B cell (primary cell): ENCODE data around the gene CCDC126. TPM values are rescaled to one million over a fixed set of nuclear protein-coding genes. Genes with fewer than 3 reads are reported as not detected.

Experiments
- ATAC-seq: fragments of 200-7000 bp; cut with Tn5 transposase; one replicate; pipeline ENCODE4 v1.10.0; 2021; ENCODE audit warnings: low read depth, mild to moderate bottlenecking, moderate number of reproducible peaks, moderate library complexity
- CTCF ChIA-PET: fragments of 350-600 bp; sonication (Branson Sonifier 250); formaldehyde crosslinking; loops from one replicate; lab custom pipeline; 2021; ENCODE audit warnings: antibody characterized with exemption, inconsistent platforms; lab: Charles Lee
- POLR2A ChIA-PET: fragments of 350-600 bp; sonication (Branson Sonifier 250); formaldehyde crosslinking; loops from one replicate; lab custom pipeline; 2021; ENCODE audit warnings: antibody characterized with exemption; lab: Charles Lee
- DNase-seq: peaks from one replicate; pipeline ENCODE4 v3.0.0; 2013
- H2AFZ ChIP-seq: 2 replicates; pipeline ENCODE4 v1.6.1; 2012; ENCODE audit warnings: mild to moderate bottlenecking, low read depth, low read length; ENCODE audit not compliant: insufficient read depth, poor library complexity, severe bottlenecking
- H3K27ac ChIP-seq, 2 donors: 1 replicate in 1 of 2; 2 replicates in 1 of 2; pipeline ENCODE4 v1.5.1; 2012 to 2013; ENCODE audit warnings: low read length in 2 of 2, mild to moderate bottlenecking in 2 of 2, moderate library complexity in 1 of 2
- H3K27me3 ChIP-seq, 4 experiments: fragments of 200-600 bp in 1 of 4; sonication (generic) in 1 of 4; replicated peaks in 1 of 4; 1 replicate in 2 of 4; 2 replicates in 2 of 4; pipeline versions ENCODE4 v1.6.1 to v1.7.0; 2013 to 2016; ENCODE audit warnings: low read length in 3 of 4, mild to moderate bottlenecking in 2 of 4, mixed read lengths in 1 of 4, moderate library complexity in 1 of 4; ENCODE audit not compliant: insufficient read depth in 4 of 4, control insufficient read depth in 3 of 4; ENCODE audit errors: control extremely low read depth in 1 of 4
- H3K36me3 ChIP-seq, 2 experiments: replicated peaks in 1 of 2; 1 replicate in 1 of 2; 2 replicates in 1 of 2; pipeline versions ENCODE4 v1.6.1 to v1.7.1; 2013; ENCODE audit warnings: low read length in 1 of 2; ENCODE audit not compliant: insufficient read depth in 2 of 2, control insufficient read depth in 1 of 2; ENCODE audit errors: control extremely low read depth in 1 of 2, extremely low read depth in 1 of 2
- H3K4me1 ChIP-seq, 2 donors: fragments of 200-600 bp in 1 of 2; sonication (generic) in 1 of 2; 1 replicate in 1 of 2; 2 replicates in 1 of 2; pipeline versions ENCODE4 v1.5.1 to v1.6.1; 2013 to 2017; ENCODE audit warnings: low read length in 2 of 2; ENCODE audit not compliant: control insufficient read depth in 2 of 2, insufficient read depth in 2 of 2
- H3K4me2 ChIP-seq: replicated peaks from 2 replicates; pipeline ENCODE3; 2012; ENCODE audit warnings: mild to moderate bottlenecking, low read depth, low read length; ENCODE audit not compliant: poor library complexity, severe bottlenecking
- H3K4me3 ChIP-seq, 5 experiments: fragments of 200-600 bp in 1 of 5; sonication (generic) in 1 of 5; 1 replicate in 3 of 5; 2 replicates in 2 of 5; pipeline versions ENCODE4 v1.5.1 to v1.7.0; 2011 to 2016; ENCODE audit warnings: low read length in 4 of 5, mild to moderate bottlenecking in 4 of 5, low read depth in 2 of 5, control low read depth in 1 of 5, moderate library complexity in 1 of 5; ENCODE audit not compliant: insufficient read depth in 1 of 5; ENCODE audit errors: control extremely low read depth in 1 of 5, extremely low read depth in 1 of 5
- H3K79me2 ChIP-seq: fragments of 200-600 bp; sonication (generic); one replicate; pipeline ENCODE4 v1.6.0; 2016; ENCODE audit warnings: low read length; ENCODE audit not compliant: control insufficient read depth, insufficient read depth
- H3K9ac ChIP-seq: fragments of 200-600 bp; sonication (generic); 2 replicates; pipeline ENCODE4 v1.6.1; 2017; ENCODE audit warnings: mild to moderate bottlenecking, low read length, moderate library complexity
- H3K9me3 ChIP-seq, 3 donors: one replicate each; pipeline versions ENCODE4 v1.6.1 to v1.7.1; 2013; ENCODE audit warnings: low read length in 2 of 3; ENCODE audit not compliant: control insufficient read depth in 2 of 3, insufficient read depth in 1 of 3; ENCODE audit errors: control extremely low read depth in 1 of 3
- H4K20me1 ChIP-seq: 2 replicates; pipeline ENCODE4 v1.6.0; 2012; ENCODE audit warnings: mild to moderate bottlenecking, low read length; ENCODE audit not compliant: insufficient read depth, control insufficient read depth, poor library complexity, severe bottlenecking
- H3K27ac Mint-ChIP-seq: one replicate; pipeline ENCODE4 v1.8.0; 2021; ENCODE audit warnings: mixed read lengths
- H3K27me3 Mint-ChIP-seq: one replicate; pipeline ENCODE4 v1.8.0; 2021; ENCODE audit warnings: mixed read lengths
- H3K4me1 Mint-ChIP-seq: one replicate; pipeline ENCODE4 v1.8.0; 2021; ENCODE audit warnings: mixed read lengths
- H3K4me3 Mint-ChIP-seq: one replicate; pipeline ENCODE4 v1.8.0; 2021; ENCODE audit warnings: mixed read lengths
- H3K9me3 Mint-ChIP-seq: one replicate; pipeline ENCODE4 v1.8.0; 2022; ENCODE audit warnings: mixed read lengths; ENCODE audit not compliant: insufficient read depth
- WGBS: methylation state at CpG from one replicate; pipeline ENCODE4 v1.1.5; 2013; ENCODE audit warnings: missing lambda C conversion rate; ENCODE audit not compliant: insufficient coverage; 5-methylcytosine and 5-hydroxymethylcytosine counted together
- intact Hi-C: fragments of 100-400 bp; cut with micrococcal nuclease; formaldehyde crosslinking; loops from one replicate; pipeline ENCODE4 v1.10.0; 2022
- polyA plus RNA-seq: library from polyadenylated mRNA; depleted of rRNA; stranded (reverse); fragments of >200 nt; gene quantifications from 2 replicates; pipeline ENCODE4 v1.2.3, GENCODE V29; 2012
- total RNA-seq, 2 donors: library from RNA; stranded (reverse); fragments of 120-200 nt in 1 of 2; gene quantifications; 1 replicate in 1 of 2; 2 replicates in 1 of 2; pipeline versions ENCODE4 v1.2.3 to v1.2.4, GENCODE V29; 2013 to 2022
- TF ChIP-seq, protein P1 (sequence below): fragments of 200-600 bp; IDR thresholded peaks from one replicate; pipeline ENCODE4 v1.8.0; 2022; ENCODE audit warnings: antibody characterized with exemption, mild to moderate bottlenecking

The CCDC126 gene
- total and polyA plus RNA-seq, 2 donors (not counting 1 experiment from before 2014, with no cell fraction given) = 3.1 to 18.0 TPM

DNA sequence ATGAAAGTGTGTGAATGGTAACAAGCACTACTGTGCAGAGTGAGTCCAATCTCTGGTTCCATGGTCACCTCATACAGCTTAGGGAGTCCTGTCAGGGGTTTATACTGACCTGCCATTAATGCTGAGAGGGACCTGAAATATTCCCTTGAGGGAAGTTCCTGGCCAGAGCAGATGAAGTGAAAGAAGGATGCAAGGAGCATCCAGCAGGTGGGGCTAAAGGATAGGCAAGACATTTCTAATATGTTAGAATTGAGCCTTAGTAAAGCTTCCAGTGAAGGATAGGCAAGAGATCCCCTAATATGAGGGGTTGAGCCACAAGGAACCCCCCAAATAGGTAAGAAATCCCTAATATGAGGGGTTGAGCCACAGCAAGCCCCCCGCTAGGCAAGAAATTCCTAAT, 57.3 kb downstream of the CCDC126 start:
- no peak overlapping the region for H3K4me3 Mint-ChIP-seq
- no peaks in the 10 kb centered on the region for H3K27me3 ChIP-seq
- TF ChIP-seq, protein P1, sequence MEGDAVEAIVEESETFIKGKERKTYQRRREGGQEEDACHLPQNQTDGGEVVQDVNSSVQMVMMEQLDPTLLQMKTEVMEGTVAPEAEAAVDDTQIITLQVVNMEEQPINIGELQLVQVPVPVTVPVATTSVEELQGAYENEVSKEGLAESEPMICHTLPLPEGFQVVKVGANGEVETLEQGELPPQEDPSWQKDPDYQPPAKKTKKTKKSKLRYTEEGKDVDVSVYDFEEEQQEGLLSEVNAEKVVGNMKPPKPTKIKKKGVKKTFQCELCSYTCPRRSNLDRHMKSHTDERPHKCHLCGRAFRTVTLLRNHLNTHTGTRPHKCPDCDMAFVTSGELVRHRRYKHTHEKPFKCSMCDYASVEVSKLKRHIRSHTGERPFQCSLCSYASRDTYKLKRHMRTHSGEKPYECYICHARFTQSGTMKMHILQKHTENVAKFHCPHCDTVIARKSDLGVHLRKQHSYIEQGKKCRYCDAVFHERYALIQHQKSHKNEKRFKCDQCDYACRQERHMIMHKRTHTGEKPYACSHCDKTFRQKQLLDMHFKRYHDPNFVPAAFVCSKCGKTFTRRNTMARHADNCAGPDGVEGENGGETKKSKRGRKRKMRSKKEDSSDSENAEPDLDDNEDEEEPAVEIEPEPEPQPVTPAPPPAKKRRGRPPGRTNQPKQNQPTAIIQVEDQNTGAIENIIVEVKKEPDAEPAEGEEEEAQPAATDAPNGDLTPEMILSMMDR = no peak
- ChIA-PET POLR2A (no interaction called here), CTCF (no interaction called here)
- intact Hi-C loops = no loop called here
- WGBS = no CpG with 5 or more reads among the region's 1 CpG
- H3K4me3 ChIP-seq = no peak overlapping the region
- ATAC-seq (no peak), DNase-seq (no peak)
- H3K27ac Mint-ChIP-seq = no peak overlapping the region
- H3K27ac ChIP-seq = no peak overlapping the region
- no peaks in the 10 kb centered on the region for H3K36me3 ChIP-seq
- H3K27me3 Mint-ChIP-seq = no peaks in the 10 kb centered on the region
- H3K4me1 Mint-ChIP-seq = no peaks in the 10 kb centered on the region
- no peaks in the 10 kb centered on the region for H3K79me2 ChIP-seq
- H3K9ac ChIP-seq = no peak overlapping the region
- peaks cover 22% of the 10 kb centered on the region for H3K9me3 Mint-ChIP-seq
- H4K20me1 ChIP-seq = no peaks in the 10 kb centered on the region
- no peak overlapping the region for H3K4me2 ChIP-seq
- peaks cover 2 to 39% (median 33%) of the 10 kb centered on the region in 3 donors for H3K9me3 ChIP-seq
- H3K4me1 ChIP-seq = no peaks in the 10 kb centered on the region
- H2AFZ ChIP-seq = no peak overlapping the region

DNA sequence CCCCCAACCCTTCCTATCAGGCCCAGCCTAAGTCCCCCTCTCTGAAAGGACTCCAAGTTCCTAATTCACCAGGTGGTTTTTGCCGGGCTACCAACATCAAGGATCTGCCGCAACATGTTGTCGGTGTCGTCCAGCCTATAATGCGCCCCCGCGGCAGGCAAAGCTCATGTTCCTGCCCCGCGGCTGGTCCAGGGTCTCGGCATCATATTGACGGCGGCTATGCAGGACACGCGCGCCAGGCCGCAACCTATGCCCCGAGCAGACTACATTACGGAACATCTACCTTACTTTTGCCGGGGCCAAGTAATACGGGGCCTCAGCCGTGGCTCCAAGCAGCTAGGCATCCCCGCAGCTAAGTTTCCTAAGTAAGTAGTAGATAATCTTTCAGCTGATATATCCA, 58.3 kb downstream of the CCDC126 start:
- H3K4me3 Mint-ChIP-seq = no peak overlapping the region
- no peaks in the 10 kb centered on the region for H3K4me1 Mint-ChIP-seq
- no peak overlapping the region for H2AFZ ChIP-seq
- H3K4me1 ChIP-seq = no peaks in the 10 kb centered on the region
- peaks cover 22% of the 10 kb centered on the region for H3K9me3 Mint-ChIP-seq
- peaks cover 2 to 39% (median 39%) of the 10 kb centered on the region in 3 donors for H3K9me3 ChIP-seq
- no peak overlapping the region for H3K27ac ChIP-seq
- H3K9ac ChIP-seq = no peak overlapping the region
- no peak for ATAC-seq
- no peak overlapping the region for H3K4me2 ChIP-seq
- TF ChIP-seq, protein P1 = no peak
- no peaks in the 10 kb centered on the region for H3K27me3 Mint-ChIP-seq
- H3K27me3 ChIP-seq = no peaks in the 10 kb centered on the region
- no peak overlapping the region for H3K4me3 ChIP-seq
- no peaks in the 10 kb centered on the region for H3K36me3 ChIP-seq
- H3K27ac Mint-ChIP-seq = no peak overlapping the region
- 98% methylated on average over 19 of the region's 22 CpGs for WGBS
- intact Hi-C loops = no loop called here
- no peaks in the 10 kb centered on the region for H4K20me1 ChIP-seq
- DNase-seq = no peak
- ChIA-PET POLR2A (no interaction called here), CTCF (no interaction called here)
- no peaks in the 10 kb centered on the region for H3K79me2 ChIP-seq
